Uterus (tissue), 4 donors: ENCODE results near the gene SRBD1. TPM values are rescaled to one million over a fixed set of nuclear protein-coding genes. Genes with fewer than 3 reads are reported as not detected.

Source experiments
- DNase-seq, 2 donors: peaks; one replicate each; pipeline ENCODE4 v3.0.0-alpha.2; 2019 to 2020
- H3K27ac ChIP-seq, 2 donors: fragments of 200-600 bp; sonication (generic); 1 replicate in 1 of 2; 2 replicates in 1 of 2; pipeline ENCODE4 v1.5.1; 2016 to 2018
- H3K27me3 ChIP-seq, 2 donors: fragments of 200-600 bp; sonication (generic); one replicate each; pipeline ENCODE4 v1.5.1; 2018 to 2019; ENCODE audit warnings: control low read depth in 1 of 2
- H3K36me3 ChIP-seq, 2 donors: fragments of 200-600 bp; sonication (generic); one replicate each; pipeline ENCODE4 v1.5.1; 2019; ENCODE audit warnings: control low read depth in 1 of 2
- H3K4me1 ChIP-seq, 2 donors: fragments of 200-600 bp; sonication (generic); one replicate each; pipeline ENCODE4 v1.5.1; 2018 to 2019; ENCODE audit warnings: control low read depth in 1 of 2
- H3K4me3 ChIP-seq, 2 donors: fragments of 200-600 bp; sonication (generic); 1 replicate in 1 of 2; 2 replicates in 1 of 2; pipeline ENCODE4 v1.5.1; 2018 to 2019; ENCODE audit warnings: mild to moderate bottlenecking in 1 of 2
- H3K9me3 ChIP-seq, 2 donors: fragments of 200-600 bp; sonication (generic); one replicate each; pipeline ENCODE4 v1.5.1; 2019; ENCODE audit warnings: control low read depth in 1 of 2
- POLR2A ChIP-seq, 2 donors: fragments of 450-650 bp; IDR thresholded peaks; one replicate each; pipeline ENCODE4 v1.6.1; 2016; ENCODE audit warnings: antibody characterized with exemption in 2 of 2, mild to moderate bottlenecking in 1 of 2, moderate library complexity in 1 of 2
- intact Hi-C: fragments of 100-400 bp; cut with DNase I; formaldehyde crosslinking; loops from one replicate; pipeline ENCODE4 v1.15.1; 2023; ENCODE audit warnings: low total_unique reads
- total RNA-seq, 4 donors: library from RNA; depleted of rRNA in 3 of 4; stranded (reverse); fragments of >200 nt in 3 of 4; gene quantifications; one replicate each; pipeline versions ENCODE4 v1.1.0 to v1.2.4, GENCODE V29; 2014 to 2023
- TF ChIP-seq, protein P1 (sequence below), 4 experiments: fragments of 200-600 bp in 2 of 4; fragments of 450-650 bp in 2 of 4; sonication (generic) in 2 of 4; IDR thresholded peaks; one replicate each; pipeline ENCODE4 v1.5.1; 2016 to 2019; ENCODE audit warnings: antibody characterized with exemption in 4 of 4, mild to moderate bottlenecking in 2 of 4, moderate library complexity in 1 of 4
- donor health status: DM: yes; HTN: yes; CAD: no.

The SRBD1 gene
- total RNA-seq, 4 donors from 2014 or later = 13.1 to 65.8 (median 34.0) TPM

DNA sequence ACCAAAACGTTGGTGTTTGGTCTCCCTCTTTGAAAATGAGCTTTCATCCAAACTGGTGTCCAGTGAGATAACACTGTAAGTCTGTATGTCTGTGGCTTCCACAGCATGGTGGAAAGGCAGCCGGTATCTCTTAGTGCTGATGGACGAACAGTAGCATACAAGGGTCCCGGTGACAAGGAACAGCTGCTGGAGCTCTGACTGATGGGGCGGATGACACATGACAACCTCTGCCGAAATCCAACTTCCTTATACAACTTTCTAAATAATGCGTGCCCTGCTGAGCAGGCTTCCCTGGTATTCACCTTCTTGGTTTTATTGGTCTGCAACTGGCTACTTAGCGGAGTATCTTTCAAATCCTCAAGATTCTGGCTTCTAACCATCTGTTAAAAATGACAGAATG lies 216.2 kb downstream of the SRBD1 start:
- Histone ChIP-seq H3K27ac (no peak overlapping the region), H3K9me3 (no peaks in the 10 kb centered on the region), H3K36me3 (no peaks in the 10 kb centered on the region), H3K4me3 (no peak overlapping the region), H3K4me1 (no peaks in the 10 kb centered on the region), H3K27me3 (no peaks in the 10 kb centered on the region)
- no peak for TF ChIP-seq POLR2A (IDR thresholded peaks at IDR 0.05)
- TF ChIP-seq, protein P1, sequence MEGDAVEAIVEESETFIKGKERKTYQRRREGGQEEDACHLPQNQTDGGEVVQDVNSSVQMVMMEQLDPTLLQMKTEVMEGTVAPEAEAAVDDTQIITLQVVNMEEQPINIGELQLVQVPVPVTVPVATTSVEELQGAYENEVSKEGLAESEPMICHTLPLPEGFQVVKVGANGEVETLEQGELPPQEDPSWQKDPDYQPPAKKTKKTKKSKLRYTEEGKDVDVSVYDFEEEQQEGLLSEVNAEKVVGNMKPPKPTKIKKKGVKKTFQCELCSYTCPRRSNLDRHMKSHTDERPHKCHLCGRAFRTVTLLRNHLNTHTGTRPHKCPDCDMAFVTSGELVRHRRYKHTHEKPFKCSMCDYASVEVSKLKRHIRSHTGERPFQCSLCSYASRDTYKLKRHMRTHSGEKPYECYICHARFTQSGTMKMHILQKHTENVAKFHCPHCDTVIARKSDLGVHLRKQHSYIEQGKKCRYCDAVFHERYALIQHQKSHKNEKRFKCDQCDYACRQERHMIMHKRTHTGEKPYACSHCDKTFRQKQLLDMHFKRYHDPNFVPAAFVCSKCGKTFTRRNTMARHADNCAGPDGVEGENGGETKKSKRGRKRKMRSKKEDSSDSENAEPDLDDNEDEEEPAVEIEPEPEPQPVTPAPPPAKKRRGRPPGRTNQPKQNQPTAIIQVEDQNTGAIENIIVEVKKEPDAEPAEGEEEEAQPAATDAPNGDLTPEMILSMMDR (IDR thresholded peaks at IDR 0.05) = no peak
- DNase-seq = no peak
- intact Hi-C loops = no loop called here

DNA sequence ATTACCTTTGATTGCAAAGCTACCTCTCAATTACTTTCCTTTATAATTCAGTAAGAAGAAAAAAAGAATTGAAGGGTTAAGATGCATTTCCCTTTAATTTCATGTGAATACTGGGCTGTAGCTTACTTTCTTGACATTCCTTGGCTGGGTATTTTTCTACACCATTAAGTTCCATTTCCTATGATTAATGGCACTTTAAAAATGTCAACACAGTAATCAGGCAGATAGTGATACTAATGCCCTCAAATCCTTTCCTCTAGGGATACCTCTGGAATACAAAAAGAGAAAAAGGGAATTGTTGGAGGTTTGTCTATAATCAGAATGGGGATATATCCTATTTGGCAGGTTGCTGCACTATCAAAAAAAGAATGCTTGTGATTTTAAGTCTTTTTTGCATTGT lies 216.9 kb downstream of the SRBD1 start:
- intact Hi-C loops = no loop called here
- TF ChIP-seq POLR2A (IDR thresholded peaks at IDR 0.05) = no peak
- TF ChIP-seq, protein P1 (IDR thresholded peaks at IDR 0.05) = no peak
- Histone ChIP-seq H3K4me3 (no peak overlapping the region), H3K27me3 (no peaks in the 10 kb centered on the region), H3K36me3 (no peaks in the 10 kb centered on the region), H3K9me3 (no peaks in the 10 kb centered on the region), H3K27ac (no peak overlapping the region), H3K4me1 (no peaks in the 10 kb centered on the region)
- no peak for DNase-seq

DNA sequence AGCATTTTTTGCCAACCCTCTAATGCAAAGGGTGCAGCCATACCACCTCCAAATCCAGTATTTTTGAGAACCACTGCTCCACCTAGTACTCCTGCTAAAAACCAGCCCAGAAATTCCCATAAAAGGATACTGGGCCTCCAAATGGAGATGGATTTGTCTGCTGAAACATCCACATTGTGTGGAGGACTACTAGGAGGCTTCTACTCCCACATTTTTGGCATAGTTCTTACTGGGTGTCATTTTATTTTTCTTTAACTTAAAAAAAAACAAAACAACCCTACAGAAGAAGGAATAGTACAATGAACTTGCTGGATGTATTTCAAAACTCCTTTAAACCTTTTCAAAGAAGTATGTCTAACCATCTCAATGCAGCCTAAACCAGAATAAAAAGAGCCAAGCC lies 219.2 kb downstream of the SRBD1 start:
- DNase-seq = no peak
- Histone ChIP-seq H3K9me3 (no peaks in the 10 kb centered on the region), H3K36me3 (no peaks in the 10 kb centered on the region), H3K4me3 (no peak overlapping the region), H3K4me1 (no peaks in the 10 kb centered on the region), H3K27ac (no peak overlapping the region), H3K27me3 (no peaks in the 10 kb centered on the region)
- TF ChIP-seq, protein P1 (IDR thresholded peaks at IDR 0.05) = no peak
- no peak for TF ChIP-seq POLR2A (IDR thresholded peaks at IDR 0.05)
- intact Hi-C loops = no loop called here

DNA sequence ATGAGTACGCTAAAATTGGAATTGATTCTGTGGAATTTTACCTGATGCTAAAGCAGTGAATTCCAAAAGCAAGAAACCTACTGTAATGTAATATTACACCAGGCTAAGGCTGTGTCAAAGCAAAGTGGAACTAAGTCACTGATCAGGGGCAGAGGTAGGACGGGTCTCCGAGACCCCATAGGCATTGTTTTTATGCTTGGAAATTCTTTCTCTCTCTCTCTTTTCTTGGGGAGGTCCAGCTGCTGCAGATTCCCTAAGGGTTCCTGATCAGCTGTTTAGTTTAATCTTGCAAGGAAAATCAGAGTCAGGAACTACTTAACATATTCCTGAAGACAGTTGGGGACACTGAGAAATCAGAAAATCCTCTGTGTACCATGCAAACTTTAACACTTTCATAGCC lies 220.2 kb downstream of the SRBD1 start:
- no peak for TF ChIP-seq POLR2A (IDR thresholded peaks at IDR 0.05)
- TF ChIP-seq, protein P1 (IDR thresholded peaks at IDR 0.05) = no peak
- no peak for DNase-seq
- intact Hi-C loops = no loop called here
- H3K27me3 ChIP-seq = no peaks in the 10 kb centered on the region
- H3K36me3 ChIP-seq = no peaks in the 10 kb centered on the region
- H3K27ac ChIP-seq = no peak overlapping the region
- H3K9me3 ChIP-seq = no peaks in the 10 kb centered on the region
- no peaks in the 10 kb centered on the region for H3K4me1 ChIP-seq
- H3K4me3 ChIP-seq = no peak overlapping the region

DNA sequence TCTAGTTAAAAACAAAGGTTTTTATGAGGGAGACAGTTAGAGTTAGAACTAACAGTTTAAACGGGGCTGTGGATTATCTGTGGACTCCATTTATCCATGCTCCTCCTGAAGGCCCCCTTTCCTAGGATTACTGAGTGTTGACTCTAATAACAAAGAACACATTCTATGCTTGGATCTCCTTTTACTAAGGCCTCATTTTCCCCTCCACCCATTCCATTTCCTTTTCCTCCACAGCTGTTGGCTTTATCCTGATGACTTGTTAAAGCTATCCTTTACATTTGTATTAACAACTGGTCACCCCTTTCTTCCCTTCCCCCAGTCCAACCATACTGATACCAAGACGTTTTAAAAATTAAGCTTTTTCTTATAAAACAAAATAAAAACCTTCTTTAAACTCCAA lies 220.6 kb downstream of the SRBD1 start:
- Histone ChIP-seq H3K27ac (no peak overlapping the region), H3K4me3 (no peak overlapping the region), H3K27me3 (no peaks in the 10 kb centered on the region), H3K4me1 (no peaks in the 10 kb centered on the region), H3K9me3 (no peaks in the 10 kb centered on the region), H3K36me3 (no peaks in the 10 kb centered on the region)
- DNase-seq = no peak
- intact Hi-C loops = no loop called here
- TF ChIP-seq, protein P1 (IDR thresholded peaks at IDR 0.05) = no peak
- TF ChIP-seq POLR2A (IDR thresholded peaks at IDR 0.05) = no peak
